SW 1271 (cell line): ENCODE results near the gene BMERB1.
"Not testable (repeated sequence)": the region's sequence is repeated elsewhere in the genome, so short reads cannot be mapped to it uniquely, and the experiment has no call there.

Experiments used
- DNase-seq, 2 experiments: peaks; one replicate each; lab custom pipeline; 2025; lab: John Stamatoyannopoulos, UW

BMERB1 gene

GRCh38 chr16:15594711-15595320 is 160.4 kb downstream of the BMERB1 start:
- no peak for DNase-seq

DNA sequence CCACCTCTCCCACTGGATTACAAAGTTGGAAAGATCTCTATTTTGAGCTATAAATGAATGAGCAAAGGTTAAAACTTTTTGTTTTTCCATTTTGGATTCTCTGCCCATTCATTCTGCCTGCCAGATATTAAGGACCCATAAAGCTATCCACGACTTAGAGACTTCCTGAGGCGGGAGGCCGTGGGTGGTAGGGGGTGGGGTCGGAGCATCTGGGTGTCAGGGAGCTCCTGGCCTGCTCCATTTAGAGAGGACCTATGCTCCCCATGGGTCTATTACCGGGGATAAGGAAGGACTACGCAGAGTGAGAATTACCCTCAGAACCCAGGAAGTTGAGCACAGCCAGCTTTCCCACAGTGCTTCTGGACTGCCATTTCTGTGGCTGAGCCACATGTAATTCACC is 162.7 kb downstream of the BMERB1 start:
- no peak for DNase-seq

GRCh38 chr16:15597822-15598647 is 163.6 kb downstream of the BMERB1 start:
- DNase-seq: no peak

- DNase-seq: no peak
Measured at GRCh38 chr16:15598648-15599190, 164.3 kb downstream of the BMERB1 start.

DNA sequence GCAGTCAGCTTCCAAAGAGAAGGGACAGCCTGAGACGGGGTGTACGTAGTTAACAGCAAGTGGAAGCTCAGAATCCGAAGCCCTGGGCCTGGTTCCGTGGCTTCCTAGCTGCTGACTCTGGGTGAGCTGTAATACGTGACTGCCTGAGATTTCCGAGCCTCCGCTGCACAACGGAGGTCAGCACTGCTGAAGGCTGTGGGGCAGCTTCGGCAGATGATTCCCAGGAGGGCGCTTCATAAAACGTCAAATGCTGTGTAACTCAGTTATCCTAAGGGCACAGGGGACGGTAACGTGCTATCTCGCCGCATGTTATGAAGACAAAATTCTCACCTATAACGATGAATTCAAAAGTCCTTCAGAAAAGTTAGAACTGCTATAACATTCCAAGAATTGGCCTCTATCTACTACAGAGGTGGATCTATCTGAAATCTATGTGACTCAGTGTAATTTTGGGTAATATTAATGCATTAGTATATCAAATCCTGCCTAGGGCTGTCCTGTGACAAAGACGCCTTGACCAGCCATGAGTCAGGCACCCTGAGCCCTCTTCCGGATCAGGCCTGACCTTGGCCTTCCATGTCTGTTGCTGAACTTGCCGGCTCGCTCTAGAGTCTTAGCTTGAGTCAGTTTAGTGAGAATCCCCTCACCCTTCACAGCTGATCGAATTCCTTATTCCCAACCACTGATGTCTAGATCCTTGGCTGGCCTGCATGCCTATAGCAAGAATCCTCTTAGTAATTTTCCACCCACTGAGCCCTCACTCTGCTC is 165.1 kb downstream of the BMERB1 start:
- no peak for DNase-seq

DNA sequence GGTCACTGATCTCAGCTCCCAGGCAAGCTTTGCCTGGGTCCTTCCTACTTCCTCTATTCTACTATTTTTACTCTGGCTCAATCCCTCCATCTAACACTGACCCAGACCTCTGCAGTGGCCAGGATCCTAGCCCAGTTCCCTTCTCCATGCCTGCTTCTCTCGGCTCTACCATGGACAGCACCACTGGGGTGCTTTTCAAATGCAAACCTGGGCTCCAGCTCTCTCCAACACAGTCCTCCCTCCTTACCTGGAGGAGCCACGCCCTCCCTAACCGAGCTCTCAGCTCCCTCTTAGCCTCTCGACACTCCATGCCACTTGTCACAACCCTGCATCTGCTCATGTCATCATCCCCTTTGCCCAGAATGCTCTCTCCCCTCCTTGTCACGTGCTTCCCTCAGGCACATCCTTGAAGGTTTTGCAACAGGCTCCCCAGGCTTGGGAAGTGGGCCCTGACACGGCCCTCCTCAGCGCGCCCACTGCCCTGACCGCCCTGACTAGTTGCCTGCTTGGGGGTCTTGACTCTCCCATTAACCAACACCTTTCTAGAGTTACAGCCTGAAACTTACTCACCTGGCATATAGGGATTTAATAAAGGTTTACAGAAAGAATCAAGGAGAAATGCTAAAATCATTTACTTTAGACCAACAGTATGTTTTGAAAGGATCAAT is 167.0 kb downstream of the BMERB1 start:
- DNase-seq: no peak

GRCh38 chr16:15602285-15603044 is 168.1 kb downstream of the BMERB1 start:
- DNase-seq: no peak

- DNase-seq: no peak
Measured at GRCh38 chr16:15604460-15605440, 170.4 kb downstream of the BMERB1 start.

GRCh38 chr16:15605839-15606517 is 171.6 kb downstream of the BMERB1 start:
- DNase-seq: no peak

- DNase-seq: no peak
Measured at GRCh38 chr16:15606518-15607220, 172.3 kb downstream of the BMERB1 start.

- not testable (repeated sequence) for DNase-seq
Measured at GRCh38 chr16:15607221-15607699, 172.9 kb downstream of the BMERB1 start.

GRCh38 chr16:15607700-15608396 is 173.5 kb downstream of the BMERB1 start:
- no peak for DNase-seq

DNA sequence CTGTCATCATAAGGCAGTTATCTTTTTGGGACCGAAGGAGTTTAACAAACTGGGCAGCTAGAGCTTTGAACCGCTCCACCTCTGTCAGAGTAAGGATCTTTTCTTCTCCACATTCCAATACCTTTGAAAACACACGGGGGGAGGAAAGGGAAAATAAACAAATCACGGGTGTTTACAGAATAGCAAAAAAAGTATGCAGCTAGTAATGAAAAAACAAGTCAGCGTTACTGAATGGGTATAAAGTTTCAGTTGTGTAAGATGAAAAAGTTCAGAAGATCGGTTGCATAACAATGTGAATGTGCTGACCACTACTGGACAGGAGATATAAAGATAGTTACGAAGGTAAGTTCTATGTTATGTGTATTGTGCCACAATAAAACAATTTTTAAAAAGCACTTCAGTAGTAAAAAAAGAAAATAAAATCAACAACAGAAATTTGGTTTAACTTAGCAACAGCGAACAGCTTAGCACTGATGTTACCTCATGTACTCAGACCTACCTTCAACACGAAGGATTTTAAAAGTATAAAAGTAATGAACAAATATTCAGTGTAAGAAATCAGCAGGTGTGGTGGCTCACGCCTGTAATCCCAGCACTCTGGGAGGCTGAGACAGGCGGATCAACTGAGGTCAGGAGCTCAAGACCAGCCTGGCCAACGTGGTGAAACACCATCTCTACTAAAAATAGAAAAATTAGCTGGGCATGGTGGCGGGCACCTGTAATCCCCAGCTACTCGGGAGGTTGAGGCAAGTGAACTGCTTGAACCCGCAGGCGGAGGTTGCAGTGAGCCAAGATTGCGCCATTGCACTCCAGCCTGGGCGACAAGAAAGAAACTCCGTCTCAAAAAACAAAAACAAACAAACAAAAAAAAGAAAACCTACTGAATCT is 174.3 kb downstream of the BMERB1 start:
- no peak for DNase-seq

- DNase-seq: no peak
Measured at GRCh38 chr16:15609286-15609649, 174.9 kb downstream of the BMERB1 start.

DNA sequence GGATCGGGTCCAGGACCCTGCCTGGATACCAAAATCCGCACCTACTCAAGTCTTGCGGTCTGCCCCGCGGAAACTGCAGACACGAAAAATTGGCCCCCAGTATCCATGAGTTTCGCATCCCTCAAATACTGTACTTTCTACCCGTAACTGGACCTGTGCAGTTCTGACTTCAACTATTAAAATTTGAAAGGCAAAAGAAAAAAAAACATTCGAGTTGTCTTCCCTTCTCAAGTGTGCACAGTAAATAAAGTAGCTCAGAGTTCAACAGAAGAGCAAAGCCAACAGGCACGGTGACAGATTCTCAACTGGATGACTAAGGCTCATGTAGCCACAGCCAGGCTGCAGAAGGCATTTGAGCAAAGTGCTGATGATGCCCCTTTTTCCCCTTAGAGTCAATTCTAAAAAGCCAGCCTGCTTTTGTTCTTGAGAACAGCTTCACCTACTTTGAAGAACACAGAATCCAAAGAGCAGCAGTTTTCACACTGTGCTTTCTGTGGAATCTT is 176.0 kb downstream of the BMERB1 start:
- DNase-seq: no peak

- DNase-seq: no peak
Measured at GRCh38 chr16:15611610-15612009, 177.2 kb downstream of the BMERB1 start.

- DNase-seq: no peak
Measured at GRCh38 chr16:15613676-15614075, 179.3 kb downstream of the BMERB1 start.
